ENCODE measurements around the gene SH2D4B.

DNA sequence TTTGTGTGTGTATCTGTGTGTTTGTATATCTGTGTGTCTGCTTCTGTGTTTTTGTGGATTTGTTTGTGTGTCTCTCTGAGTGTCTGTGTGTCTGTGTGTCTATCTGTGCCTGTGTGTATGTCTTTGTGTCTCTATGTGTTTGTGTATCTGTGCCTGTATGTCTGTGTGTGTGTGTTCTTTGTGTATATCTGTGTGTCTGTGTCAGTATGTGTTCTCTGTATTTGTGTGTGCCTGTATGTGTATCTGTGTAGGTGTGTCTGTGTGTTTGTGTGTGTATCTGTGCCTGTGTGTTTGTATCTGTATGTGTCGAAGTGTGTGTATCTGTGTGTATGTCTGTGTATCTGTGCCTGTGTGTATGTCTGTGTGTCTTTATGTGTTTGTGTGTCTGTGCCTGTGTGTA is 118.2 kb downstream of the SH2D4B start:
- no peak for TF ChIP-seq CTCF (IDR thresholded peaks at IDR 0.05; ENCODE audit: poor library complexity)
- no peak for TF ChIP-seq EZH2 (IDR thresholded peaks at IDR 0.05; ENCODE audit: borderline replicate concordance)
- no peak for TF ChIP-seq EZH2phosphoT487 (IDR thresholded peaks at IDR 0.05; ENCODE audit: low read depth, severe bottlenecking, unreplicated experiment)

Measured in hepatocyte (in vitro differentiated cells).